GM21723 (cell line): ENCODE results near the gene SLC7A11.
"Not testable (repeated sequence)": the region's sequence is repeated elsewhere in the genome, so short reads cannot be mapped to it uniquely, and the experiment has no call there.

Experiments used
- ATAC-seq: cut with Tn5 transposase; IDR thresholded peaks from one replicate; pipeline ENCODE4 v1.9.1; 2021; ENCODE audit warnings: mild to moderate bottlenecking, moderate library complexity; ENCODE audit not compliant: unreplicated experiment

Gene SLC7A11

DNA sequence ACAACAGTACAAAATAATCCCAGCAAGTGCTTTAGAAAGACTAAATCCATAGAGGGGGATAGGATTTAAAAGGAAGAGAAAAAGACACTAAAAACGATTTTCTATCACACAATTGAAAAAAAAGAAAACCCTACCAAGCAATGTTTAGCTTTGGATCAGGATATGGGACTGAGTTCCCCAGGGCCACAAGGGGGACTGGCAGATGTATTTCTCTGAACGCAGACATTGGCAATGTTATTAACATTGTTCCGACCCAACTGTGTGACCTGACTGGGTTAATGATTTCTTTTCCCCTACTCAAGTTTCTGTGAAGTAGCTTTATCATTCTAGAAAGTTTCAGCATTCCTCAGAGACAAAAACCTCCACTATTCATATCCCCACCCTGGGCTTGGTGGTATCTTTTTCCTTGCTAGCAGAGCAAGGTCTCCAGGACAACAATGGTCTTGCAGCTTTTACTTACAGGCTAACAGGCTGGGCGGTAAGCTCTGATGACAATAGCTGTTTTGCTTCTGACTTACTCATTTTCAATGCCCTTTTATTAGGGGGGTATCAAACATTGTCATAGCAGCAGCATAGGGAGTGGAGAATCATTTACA is 25.8 kb downstream of the SLC7A11 start:
- ATAC-seq: no peak

GRCh38 chr4:138210576-138210975 is 31.6 kb downstream of the SLC7A11 start:
- ATAC-seq: not testable (repeated sequence)

DNA sequence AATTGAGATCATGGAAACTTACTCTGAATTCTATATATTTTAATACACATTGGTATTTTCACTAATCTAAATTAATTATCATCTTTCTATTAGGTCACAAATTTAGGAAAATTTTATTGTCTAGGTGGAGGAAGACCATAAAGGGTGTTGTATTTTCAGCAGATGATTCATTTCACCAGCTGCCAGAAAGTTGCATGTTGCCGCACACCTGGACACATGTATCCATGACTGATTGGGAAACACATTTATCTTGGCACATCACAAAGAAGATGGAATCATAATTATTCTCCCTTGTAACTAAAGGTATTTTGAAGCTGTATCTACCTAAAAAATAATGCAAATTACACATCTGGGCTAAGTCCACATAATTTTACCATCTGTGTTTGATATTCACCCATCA is 33.1 kb downstream of the SLC7A11 start:
- ATAC-seq: no peak

GRCh38 chr4:138205531-138206233 is 36.5 kb downstream of the SLC7A11 start:
- no peak for ATAC-seq

GRCh38 chr4:138204507-138204906 is 37.6 kb downstream of the SLC7A11 start:
- no peak for ATAC-seq

DNA sequence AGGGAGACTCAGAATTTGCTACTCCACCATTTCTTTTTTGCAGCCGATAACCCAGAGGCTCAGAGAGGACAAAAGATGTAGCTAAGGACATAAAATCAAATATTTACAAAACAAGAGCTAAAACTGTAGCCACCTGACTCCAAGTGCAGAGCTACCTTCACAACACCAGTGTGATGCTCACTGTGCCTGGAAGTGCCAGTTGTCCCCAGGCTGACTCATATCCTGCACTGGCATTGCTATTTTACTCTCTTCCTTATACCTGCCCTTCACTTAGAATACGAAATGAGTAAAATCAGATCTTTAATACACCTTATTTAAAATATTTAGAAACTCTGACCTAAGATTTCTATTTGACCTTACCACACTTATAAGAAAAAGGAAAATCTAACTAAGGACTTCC is 39.5 kb downstream of the SLC7A11 start:
- ATAC-seq: no peak

DNA sequence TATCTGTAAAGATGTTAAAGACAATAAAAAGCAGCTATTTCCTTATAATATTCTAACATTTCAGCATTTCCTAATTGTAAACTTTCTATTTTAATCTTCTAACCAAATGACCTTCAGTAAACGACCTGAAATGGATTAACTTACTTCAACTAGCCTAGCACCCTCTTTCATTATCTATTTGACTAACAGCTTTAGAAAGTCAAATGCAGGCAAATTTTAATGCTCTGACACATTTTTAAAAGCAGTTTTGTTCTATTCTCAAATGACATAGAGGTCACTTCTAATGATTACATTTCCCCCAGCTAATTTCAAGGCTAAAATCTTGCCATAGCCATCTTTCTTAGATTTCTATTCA is 41.9 kb downstream of the SLC7A11 start:
- peak; percentile 44 for ATAC-seq

DNA sequence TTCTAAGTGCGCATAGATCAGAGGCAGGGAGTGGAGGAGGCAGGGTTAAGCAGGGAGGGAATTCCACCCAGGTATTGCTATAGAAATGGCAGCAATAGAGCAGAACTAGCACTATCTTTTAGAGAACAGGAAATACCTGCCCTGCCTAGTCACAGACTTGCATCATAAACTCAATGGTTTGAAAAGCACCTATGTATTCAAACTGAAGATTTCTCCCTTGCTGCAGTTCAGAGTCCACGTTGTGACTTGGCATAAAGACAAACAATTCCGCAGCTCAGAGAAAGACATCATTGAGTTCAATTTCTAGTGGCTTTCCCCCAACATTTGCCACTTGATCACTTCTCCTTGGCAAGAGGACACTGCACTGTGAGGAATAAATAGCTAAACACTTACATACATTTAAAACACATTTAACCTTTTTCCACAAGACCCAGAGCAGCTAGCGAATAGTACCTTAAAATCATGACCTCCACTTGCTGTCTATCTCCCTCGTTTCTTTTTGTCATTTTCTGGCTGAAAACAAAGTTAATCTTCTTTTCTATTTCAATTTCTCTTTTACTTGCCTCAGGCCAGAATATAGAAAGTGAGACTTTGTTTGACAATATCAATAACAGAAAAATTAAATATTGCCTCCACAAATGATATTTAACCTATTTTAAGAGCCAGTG is 42.4 kb downstream of the SLC7A11 start:
- peak; percentile 80 for ATAC-seq

- no peak for ATAC-seq
These were observed 46.0 kb downstream of the SLC7A11 start for GRCh38 chr4:138196153-138196552.

- no peak for ATAC-seq
These were observed 48.2 kb downstream of the SLC7A11 start for GRCh38 chr4:138193963-138194362.

GRCh38 chr4:138192113-138192512 is 50.0 kb downstream of the SLC7A11 start:
- no peak for ATAC-seq

GRCh38 chr4:138190452-138190858 is 51.7 kb downstream of the SLC7A11 start:
- ATAC-seq: peak; percentile 99

GRCh38 chr4:138189206-138189605 is 52.9 kb downstream of the SLC7A11 start:
- no peak for ATAC-seq

DNA sequence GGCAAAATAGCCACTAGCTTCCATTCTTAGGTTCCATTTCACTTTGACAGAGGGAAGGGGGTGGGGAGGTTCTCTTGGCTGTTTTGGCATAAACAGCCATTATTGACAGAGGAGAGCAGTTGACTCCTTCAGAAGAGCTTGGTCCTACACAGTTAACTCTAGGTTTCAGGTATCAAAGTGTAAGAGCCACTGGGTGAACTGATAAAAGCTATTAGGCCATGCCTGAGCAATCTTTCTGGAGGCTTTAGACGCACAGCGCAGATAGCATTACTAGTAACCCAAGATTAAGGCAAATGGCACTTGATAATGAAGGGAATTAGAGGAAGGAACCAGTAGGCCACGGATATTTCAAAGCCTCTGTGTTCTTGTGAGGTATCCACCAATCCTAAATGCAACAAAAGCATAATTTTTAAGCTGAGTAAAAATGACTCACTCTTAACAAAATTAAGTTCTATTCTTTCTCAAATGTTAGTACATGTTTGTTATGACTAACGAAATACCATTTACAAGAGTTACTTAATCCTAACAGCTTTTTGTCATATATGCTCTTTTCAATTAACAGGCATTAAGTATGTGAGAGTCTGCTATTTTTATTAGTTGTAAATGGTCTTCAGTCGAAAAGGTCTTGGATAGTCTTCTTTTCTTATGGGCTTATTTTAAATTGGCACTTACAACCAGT is 53.6 kb downstream of the SLC7A11 start:
- no peak for ATAC-seq

DNA sequence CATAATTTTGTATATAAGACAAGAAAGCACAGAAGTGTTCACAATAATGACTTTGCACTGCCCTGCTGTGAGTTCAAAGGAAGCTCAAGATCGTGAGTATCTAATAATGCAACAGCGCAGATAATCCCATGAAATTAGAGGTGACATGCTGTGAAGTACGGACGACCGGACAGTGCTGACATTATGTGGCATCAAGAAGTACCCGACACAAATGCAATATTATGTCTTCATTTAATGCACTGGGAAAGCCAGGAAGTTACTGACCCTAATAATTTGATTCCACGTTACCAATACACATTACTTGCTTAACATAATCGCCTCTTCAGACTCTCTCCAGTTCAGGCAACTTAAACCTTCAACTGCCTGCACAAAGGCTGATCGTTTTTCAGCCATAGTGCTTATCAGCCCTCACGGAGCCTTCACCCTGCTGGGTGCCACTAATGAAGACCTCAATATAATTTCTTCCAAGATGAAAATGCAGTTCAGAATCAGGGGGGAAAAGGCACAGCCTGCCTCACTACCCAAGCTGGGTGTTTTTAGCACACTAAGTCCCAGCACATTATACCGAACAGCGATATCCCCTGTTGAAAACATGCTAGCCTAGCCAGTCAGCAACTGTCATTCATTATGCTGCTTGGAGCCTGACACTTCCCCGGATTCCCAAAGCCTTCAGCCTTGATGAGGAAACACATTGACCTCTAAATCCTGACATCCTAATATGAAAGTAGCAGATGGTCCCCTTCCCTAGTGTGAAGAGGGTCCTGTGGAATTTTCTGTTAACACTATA is 56.1 kb downstream of the SLC7A11 start:
- no peak for ATAC-seq

- ATAC-seq: no peak
These were observed 57.3 kb downstream of the SLC7A11 start for GRCh38 chr4:138184886-138185285.

DNA sequence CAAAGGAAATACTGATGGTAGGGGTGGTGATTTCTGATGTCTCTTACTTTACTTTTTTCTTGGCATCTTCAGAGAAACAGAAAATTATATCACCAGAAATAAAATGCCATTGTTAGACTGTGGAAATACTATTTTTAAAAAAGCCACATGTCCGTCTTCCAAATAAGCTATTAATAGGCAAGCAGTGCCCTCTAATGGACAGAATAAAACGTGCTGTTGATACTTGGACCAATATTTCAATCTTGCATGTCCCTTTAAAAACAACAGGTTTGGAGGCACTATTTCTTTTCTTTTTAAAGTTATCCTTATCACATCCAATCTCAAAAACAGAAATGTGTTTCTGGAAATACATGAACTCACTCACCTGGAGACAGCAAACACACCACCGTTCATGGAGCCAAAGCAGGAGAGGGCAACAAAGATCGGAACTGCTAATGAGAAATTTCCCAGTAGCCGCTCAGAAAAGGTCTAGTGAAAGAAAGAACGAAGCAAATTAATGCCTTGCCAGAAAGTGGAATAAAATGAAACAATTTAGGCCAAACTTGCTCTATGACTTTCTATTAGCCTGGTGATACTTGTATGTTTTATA is 59.2 kb downstream of the SLC7A11 start:
- peak; percentile 79 for ATAC-seq

- no peak for ATAC-seq
These were observed 60.9 kb downstream of the SLC7A11 start for GRCh38 chr4:138181287-138181686.

DNA sequence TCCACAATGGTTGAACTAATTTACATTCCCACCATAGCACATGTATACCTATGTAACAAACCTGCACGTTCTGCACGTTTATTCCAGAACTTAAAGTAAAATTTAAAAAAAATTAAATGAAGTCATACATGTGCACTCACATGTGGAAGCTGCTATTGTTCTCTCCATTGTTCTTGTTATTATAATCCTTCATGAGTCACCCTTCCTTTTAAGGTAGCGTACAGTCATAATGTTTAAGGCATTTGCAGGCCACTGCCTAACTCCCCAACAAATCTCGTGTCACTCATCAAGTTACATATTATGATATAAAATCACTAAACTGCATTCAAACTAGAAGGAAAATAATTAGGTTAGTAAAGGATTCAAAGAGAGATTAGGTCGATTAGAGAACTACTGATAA is 63.6 kb downstream of the SLC7A11 start:
- no peak for ATAC-seq

GRCh38 chr4:138177278-138177968 is 64.7 kb downstream of the SLC7A11 start:
- no peak for ATAC-seq
